PFSK-1 (cell line): Measurements from ENCODE around the gene TEX22.

Source experiments
- FOXP2 ChIP-seq: optimal IDR thresholded peaks from 2 replicates; pipeline ENCODE3; 2011; ENCODE audit warnings: borderline replicate concordance, control low read depth, inconsistent platforms; ENCODE audit not compliant: insufficient read depth; ENCODE audit errors: extremely low read length, extremely low read depth
- POLR2AphosphoS5 ChIP-seq: IDR thresholded peaks from 2 replicates; pipeline ENCODE4 v1.6.1; 2012; ENCODE audit warnings: low read depth, mild to moderate bottlenecking, control low read depth, low read length, moderate library complexity
- REST ChIP-seq, 2 experiments: IDR thresholded peaks; 2 replicates each; pipeline versions ENCODE4 v1.6.1 to v1.8.0; 2011 to 2012; ENCODE audit warnings: low read depth in 2 of 2, low read length in 2 of 2, control low read depth in 1 of 2, inconsistent platforms in 1 of 2, mild to moderate bottlenecking in 1 of 2, moderate library complexity in 1 of 2; ENCODE audit not compliant: insufficient read depth in 1 of 2
- SIN3A ChIP-seq: IDR thresholded peaks from 2 replicates; pipeline ENCODE4 v1.6.1; 2012; ENCODE audit warnings: mild to moderate bottlenecking, low read length, moderate library complexity, borderline replicate concordance; ENCODE audit not compliant: insufficient read depth
- TAF1 ChIP-seq: IDR thresholded peaks from 2 replicates; pipeline ENCODE4 v1.6.1; 2012; ENCODE audit warnings: low read length, control low read depth, borderline replicate concordance; ENCODE audit not compliant: insufficient read depth

TEX22 gene

GRCh38 chr14:105355850-105356604 lies 42.3 kb upstream of the TEX22 start:
- TF ChIP-seq SIN3A = no peak
- TF ChIP-seq TAF1 = no peak
- TF ChIP-seq REST (IDR thresholded peaks at IDR 0.05; ENCODE audit: insufficient read depth in 1 of 2, low read depth in 2 of 2, low read length in 2 of 2) = no peak
- TF ChIP-seq FOXP2 = no peak
- no peak for TF ChIP-seq POLR2AphosphoS5

GRCh38 chr14:105356927-105357326 lies 41.4 kb upstream of the TEX22 start:
- TF ChIP-seq SIN3A = no peak
- TF ChIP-seq POLR2AphosphoS5 = no peak
- no peak for TF ChIP-seq REST (IDR thresholded peaks at IDR 0.05; ENCODE audit: insufficient read depth in 1 of 2, low read depth in 2 of 2, low read length in 2 of 2)
- no peak for TF ChIP-seq TAF1
- TF ChIP-seq FOXP2 = no peak

GRCh38 chr14:105357626-105358025 lies 40.7 kb upstream of the TEX22 start:
- TF ChIP-seq FOXP2 = no peak

GRCh38 chr14:105358140-105358846 lies 40.0 kb upstream of the TEX22 start:
- TF ChIP-seq FOXP2 (no peak), REST (IDR thresholded peaks at IDR 0.05; ENCODE audit: insufficient read depth in 1 of 2, low read depth in 2 of 2, low read length in 2 of 2) (no peak), SIN3A (no peak), POLR2AphosphoS5 (no peak), TAF1 (no peak)

- TF ChIP-seq REST (IDR thresholded peaks at IDR 0.05; ENCODE audit: insufficient read depth in 1 of 2, low read depth in 2 of 2, low read length in 2 of 2) (no peak), TAF1 (no peak), FOXP2 (no peak), POLR2AphosphoS5 (no peak), SIN3A (no peak)
Measured at GRCh38 chr14:105358943-105359342, 39.4 kb upstream of the TEX22 start.
